ENCODE measurements around the gene ADH6. TPM values are rescaled to one million over a fixed set of nuclear protein-coding genes. Genes with fewer than 3 reads are reported as not detected.

The ADH6 gene
- polyA plus RNA-seq, 2 donors: 0.11 TPM; not detected in 1

GRCh38 chr4:99219479-99219878 lies 433 bp upstream of the ADH6 start:
- Histone ChIP-seq H3K4me1 (ENCODE audit: control insufficient read depth in 2 of 2, insufficient read depth in 2 of 2, low read length in 1 of 2) (no peaks in the 10 kb centered on the region), H3K4me3 (ENCODE audit: low read depth in 1 of 2, low read length in 2 of 2) (no peak overlapping the region), H3K27me3 (ENCODE audit: control insufficient read depth in 1 of 2, insufficient read depth in 2 of 2, low read length in 2 of 2) (no peaks in the 10 kb centered on the region), H3K27ac (ENCODE audit: low read depth in 2 of 2, low read length in 1 of 2) (no peak overlapping the region), H3K9me3 (ENCODE audit: control insufficient read depth in 2 of 2, insufficient read depth in 1 of 2, low read depth in 1 of 2, low read length in 1 of 2) (no peaks in the 10 kb centered on the region), H3K36me3 (ENCODE audit: control insufficient read depth in 2 of 2, insufficient read depth in 2 of 2, low read length in 1 of 2) (no peaks in the 10 kb centered on the region)
- WGBS, 2 donors: 66 to 78% methylated on average over 1 of the region's 1 CpG

- Histone ChIP-seq H3K4me1 (ENCODE audit: control insufficient read depth in 2 of 2, insufficient read depth in 2 of 2, low read length in 1 of 2) (no peaks in the 10 kb centered on the region), H3K27me3 (ENCODE audit: control insufficient read depth in 1 of 2, insufficient read depth in 2 of 2, low read length in 2 of 2) (no peaks in the 10 kb centered on the region)
- 88 to 89% methylated on average over 3 of the region's 3 CpGs for WGBS, 2 donors
Measured at GRCh38 chr4:99215521-99215920, 3.5 kb downstream of the ADH6 start.

GRCh38 chr4:99210789-99211188 lies 8.3 kb downstream of the ADH6 start:
- Histone ChIP-seq H3K27ac (ENCODE audit: low read depth in 2 of 2, low read length in 1 of 2) (no peak overlapping the region), H3K9me3 (ENCODE audit: control insufficient read depth in 2 of 2, insufficient read depth in 1 of 2, low read depth in 1 of 2, low read length in 1 of 2) (no peaks in the 10 kb centered on the region), H3K4me3 (ENCODE audit: low read depth in 1 of 2, low read length in 2 of 2) (no peak overlapping the region), H3K4me1 (ENCODE audit: control insufficient read depth in 2 of 2, insufficient read depth in 2 of 2, low read length in 1 of 2) (no peaks in the 10 kb centered on the region), H3K36me3 (ENCODE audit: control insufficient read depth in 2 of 2, insufficient read depth in 2 of 2, low read length in 1 of 2) (no peaks in the 10 kb centered on the region), H3K27me3 (ENCODE audit: control insufficient read depth in 1 of 2, insufficient read depth in 2 of 2, low read length in 2 of 2) (no peaks in the 10 kb centered on the region)

More at GRCh38 chr4:99215521-99215920, 3.5 kb downstream of the ADH6 start:
- Histone ChIP-seq H3K9me3 (ENCODE audit: control insufficient read depth in 2 of 2, insufficient read depth in 1 of 2, low read depth in 1 of 2, low read length in 1 of 2) (no peaks in the 10 kb centered on the region), H3K27ac (ENCODE audit: low read depth in 2 of 2, low read length in 1 of 2) (no peak overlapping the region), H3K4me3 (ENCODE audit: low read depth in 1 of 2, low read length in 2 of 2) (no peak overlapping the region), H3K36me3 (ENCODE audit: control insufficient read depth in 2 of 2, insufficient read depth in 2 of 2, low read length in 1 of 2) (no peaks in the 10 kb centered on the region)

- Histone ChIP-seq H3K9me3 (ENCODE audit: control insufficient read depth in 2 of 2, insufficient read depth in 1 of 2, low read depth in 1 of 2, low read length in 1 of 2) (no peaks in the 10 kb centered on the region), H3K27ac (ENCODE audit: low read depth in 2 of 2, low read length in 1 of 2) (no peak overlapping the region), H3K36me3 (ENCODE audit: control insufficient read depth in 2 of 2, insufficient read depth in 2 of 2, low read length in 1 of 2) (no peaks in the 10 kb centered on the region), H3K4me1 (ENCODE audit: control insufficient read depth in 2 of 2, insufficient read depth in 2 of 2, low read length in 1 of 2) (no peaks in the 10 kb centered on the region), H3K4me3 (ENCODE audit: low read depth in 1 of 2, low read length in 2 of 2) (no peak overlapping the region), H3K27me3 (ENCODE audit: control insufficient read depth in 1 of 2, insufficient read depth in 2 of 2, low read length in 2 of 2) (no peaks in the 10 kb centered on the region)
- 87 to 91% methylated on average over 1 of the region's 1 CpG for WGBS, 2 donors
Measured at GRCh38 chr4:99209671-99210070, 9.4 kb downstream of the ADH6 start.

GRCh38 chr4:99208719-99209075 lies 10.3 kb downstream of the ADH6 start:
- 69 to 79% methylated on average over 2 of the region's 2 CpGs for WGBS, 2 donors
- no peaks in the 10 kb centered on the region for H3K36me3 ChIP-seq (ENCODE audit: control insufficient read depth in 2 of 2, insufficient read depth in 2 of 2, low read length in 1 of 2)
- H3K27ac ChIP-seq (ENCODE audit: low read depth in 2 of 2, low read length in 1 of 2): no peak overlapping the region
- H3K9me3 ChIP-seq (ENCODE audit: control insufficient read depth in 2 of 2, insufficient read depth in 1 of 2, low read depth in 1 of 2, low read length in 1 of 2): no peaks in the 10 kb centered on the region
- H3K4me3 ChIP-seq (ENCODE audit: low read depth in 1 of 2, low read length in 2 of 2): no peak overlapping the region
- no peaks in the 10 kb centered on the region for H3K4me1 ChIP-seq (ENCODE audit: control insufficient read depth in 2 of 2, insufficient read depth in 2 of 2, low read length in 1 of 2)
- no peaks in the 10 kb centered on the region for H3K27me3 ChIP-seq (ENCODE audit: control insufficient read depth in 1 of 2, insufficient read depth in 2 of 2, low read length in 2 of 2)

- H3K4me1 ChIP-seq (ENCODE audit: control insufficient read depth in 2 of 2, insufficient read depth in 2 of 2, low read length in 1 of 2): no peaks in the 10 kb centered on the region
- 27 to 34% methylated on average over 10 of the region's 10 CpGs for WGBS, 2 donors
- no peak overlapping the region for H3K27ac ChIP-seq (ENCODE audit: low read depth in 2 of 2, low read length in 1 of 2)
- H3K4me3 ChIP-seq (ENCODE audit: low read depth in 1 of 2, low read length in 2 of 2): no peak overlapping the region
- no peaks in the 10 kb centered on the region for H3K9me3 ChIP-seq (ENCODE audit: control insufficient read depth in 2 of 2, insufficient read depth in 1 of 2, low read depth in 1 of 2, low read length in 1 of 2)
- H3K27me3 ChIP-seq (ENCODE audit: control insufficient read depth in 1 of 2, insufficient read depth in 2 of 2, low read length in 2 of 2): no peaks in the 10 kb centered on the region
- H3K36me3 ChIP-seq (ENCODE audit: control insufficient read depth in 2 of 2, insufficient read depth in 2 of 2, low read length in 1 of 2): no peaks in the 10 kb centered on the region
Measured at GRCh38 chr4:99207911-99208718, 10.9 kb downstream of the ADH6 start.

GRCh38 chr4:99207069-99207743 lies 11.8 kb downstream of the ADH6 start:
- no peaks in the 10 kb centered on the region for H3K4me1 ChIP-seq (ENCODE audit: control insufficient read depth in 2 of 2, insufficient read depth in 2 of 2, low read length in 1 of 2)
- H3K4me3 ChIP-seq (ENCODE audit: low read depth in 1 of 2, low read length in 2 of 2): no peak overlapping the region
- no peaks in the 10 kb centered on the region for H3K36me3 ChIP-seq (ENCODE audit: control insufficient read depth in 2 of 2, insufficient read depth in 2 of 2, low read length in 1 of 2)
- no peaks in the 10 kb centered on the region for H3K27me3 ChIP-seq (ENCODE audit: control insufficient read depth in 1 of 2, insufficient read depth in 2 of 2, low read length in 2 of 2)
- H3K27ac ChIP-seq (ENCODE audit: low read depth in 2 of 2, low read length in 1 of 2): no peak overlapping the region
- no peaks in the 10 kb centered on the region for H3K9me3 ChIP-seq (ENCODE audit: control insufficient read depth in 2 of 2, insufficient read depth in 1 of 2, low read depth in 1 of 2, low read length in 1 of 2)
- 69 to 78% methylated on average over 4 of the region's 4 CpGs for WGBS, 2 donors

GRCh38 chr4:99205153-99205979 lies 13.7 kb downstream of the ADH6 start:
- H3K4me1 ChIP-seq (ENCODE audit: control insufficient read depth in 2 of 2, insufficient read depth in 2 of 2, low read length in 1 of 2): no peaks in the 10 kb centered on the region
- peak overlapping the region in 1 of 2 donors; percentile 9 for H3K27ac ChIP-seq (ENCODE audit: low read depth in 2 of 2, low read length in 1 of 2)
- 52 to 56% methylated on average over 5 of the region's 5 CpGs for WGBS, 2 donors
- no peaks in the 10 kb centered on the region for H3K9me3 ChIP-seq (ENCODE audit: control insufficient read depth in 2 of 2, insufficient read depth in 1 of 2, low read depth in 1 of 2, low read length in 1 of 2)
- H3K27me3 ChIP-seq (ENCODE audit: control insufficient read depth in 1 of 2, insufficient read depth in 2 of 2, low read length in 2 of 2): no peaks in the 10 kb centered on the region
- H3K36me3 ChIP-seq (ENCODE audit: control insufficient read depth in 2 of 2, insufficient read depth in 2 of 2, low read length in 1 of 2): no peaks in the 10 kb centered on the region
- H3K4me3 ChIP-seq (ENCODE audit: low read depth in 1 of 2, low read length in 2 of 2): no peak overlapping the region

- Histone ChIP-seq H3K27me3 (ENCODE audit: control insufficient read depth in 1 of 2, insufficient read depth in 2 of 2, low read length in 2 of 2) (no peaks in the 10 kb centered on the region), H3K4me1 (ENCODE audit: control insufficient read depth in 2 of 2, insufficient read depth in 2 of 2, low read length in 1 of 2) (no peaks in the 10 kb centered on the region), H3K9me3 (ENCODE audit: control insufficient read depth in 2 of 2, insufficient read depth in 1 of 2, low read depth in 1 of 2, low read length in 1 of 2) (no peaks in the 10 kb centered on the region), H3K36me3 (ENCODE audit: control insufficient read depth in 2 of 2, insufficient read depth in 2 of 2, low read length in 1 of 2) (no peaks in the 10 kb centered on the region), H3K4me3 (ENCODE audit: low read depth in 1 of 2, low read length in 2 of 2) (no peak overlapping the region), H3K27ac (ENCODE audit: low read depth in 2 of 2, low read length in 1 of 2) (peak overlapping the region; percentile 1 to 49)
- 54 to 64% methylated on average over 5 of the region's 5 CpGs for WGBS, 2 donors
Measured at GRCh38 chr4:99202536-99202935, 16.5 kb downstream of the ADH6 start.
